Measurements from ENCODE around the gene MLST8. TPM values are rescaled to one million over a fixed set of nuclear protein-coding genes. Genes with fewer than 3 reads are reported as not detected.
A peak's percentile ranks its signal among the peaks of the same experiment; 100 is the strongest.

MLST8 gene
- total and polyA plus RNA-seq, 2 of the 8 experiments (the other 6 are each of a cell fraction or from before 2014, with no cell fraction given), result 67.6 to 321 TPM

DNA sequence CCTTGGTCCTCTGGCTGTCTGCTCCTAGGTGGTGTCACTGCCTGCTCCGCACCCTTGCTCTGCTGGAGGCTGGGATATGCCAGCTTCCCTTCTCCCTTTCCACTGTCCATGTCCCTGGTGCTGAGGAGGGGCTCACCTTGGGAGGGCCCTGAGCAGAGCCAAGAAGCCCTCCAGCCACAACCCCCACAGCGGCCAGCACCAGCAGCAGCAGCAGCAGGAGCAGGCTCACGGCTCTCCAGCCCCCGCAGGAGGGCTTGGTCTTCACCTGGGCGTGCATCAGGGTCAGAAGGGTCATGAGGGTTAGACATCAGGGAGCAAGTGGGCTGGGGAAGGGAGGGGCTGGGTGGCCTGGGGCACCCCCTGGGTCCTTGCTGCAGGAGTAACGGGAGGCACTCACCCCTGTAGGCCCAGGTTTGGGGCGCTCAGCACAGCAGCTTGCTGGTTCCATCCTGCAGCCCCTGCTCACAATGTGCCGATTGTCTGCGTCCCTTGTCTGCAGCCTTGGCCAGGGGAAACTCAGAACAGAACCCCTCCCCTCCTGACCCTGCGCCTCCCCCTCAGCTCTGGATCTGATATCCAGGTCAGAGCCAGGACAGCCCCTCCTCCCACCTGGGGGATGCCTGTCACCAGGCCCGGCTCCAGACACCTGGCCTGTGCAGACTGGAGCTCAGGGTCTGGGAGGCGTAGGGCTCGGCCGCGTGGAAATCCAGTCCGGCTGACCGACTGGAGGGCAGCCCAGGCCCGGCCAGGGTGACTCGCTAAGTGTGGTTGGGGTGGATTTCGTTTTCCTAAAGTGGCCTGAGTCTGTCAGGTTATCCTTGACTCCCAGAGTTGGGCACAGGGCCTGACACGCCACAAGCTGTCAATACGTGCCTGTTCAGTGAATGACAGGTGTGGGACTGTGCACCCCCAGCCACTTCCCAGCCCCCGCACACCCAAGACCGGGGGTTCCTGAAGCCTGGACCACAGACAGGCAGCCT is 5.4 kb downstream of the MLST8 start, which contains the start of gene BRICD5:
TSS of gene BRICD5 (minus strand) at position 478 of the 980 bp plus-strand sequence. CDS start at position 448, 30 bp downstream.
- no peak within 1 kb of the TSS for H3K4me3 ChIP-seq (ENCODE audit: extremely low read depth in 1 of 4, insufficient read depth in 2 of 4, low read depth in 3 of 4, low read length in 4 of 4)

More for the DNA sequence above, 5.4 kb downstream of the MLST8 start, which contains the start of gene BRICD5:
- H4K20me1 ChIP-seq (replicated peaks in 1 of 2; ENCODE audit: control insufficient read depth in 1 of 2, insufficient read depth in 2 of 2, low read length in 2 of 2), result peaks cover 8 to 42% of the 10 kb centered on the region in 2 experiments
- CTCF ChIA-PET (ENCODE audit: partially characterized antibody), result interaction anchor here (0.6 to 3.2 kb wide), 4 partner anchors 16 to 1872 kb away, joined by 3 to 20 read pairs (median 4); no protein-coding TSS in a partner anchor
- DNase-seq (ENCODE audit: low read depth in 1 of 2, low spot score in 2 of 2), result no peak
- no peaks in the 10 kb centered on the region for H3K9me3 ChIP-seq (ENCODE audit: insufficient read depth in 2 of 2, low read depth in 1 of 2, low read length in 1 of 2)
- no peak within 1 kb of the TSS for H3K27ac ChIP-seq (ENCODE audit: low read depth, low read length)
- POLR2A ChIA-PET (ENCODE audit: partially characterized antibody), result interaction anchor here (0.6 to 15.1 kb wide), 22 partner anchors 11 to 259 kb away, joined by 3 to 156 read pairs (median 4); partner anchors contain the start of genes CASKIN1, DNASE1L2, E4F1 and TRAF7
- no peak within 1 kb of the TSS for H2AFZ ChIP-seq (ENCODE audit: low read length)
- H3K79me2 ChIP-seq (ENCODE audit: control insufficient read depth in 1 of 2, insufficient read depth in 2 of 2, low read length in 2 of 2), result peaks cover 3 to 25% of the 10 kb centered on the region in 2 experiments; a peak in 3 of 4 replicates
- H3K9ac ChIP-seq (replicated peaks in 1 of 4; ENCODE audit: extremely low read depth in 1 of 4, low read depth in 3 of 4, low read length in 3 of 4), result peak within 1 kb of the TSS in 1 of 4 experiments; percentile 27; a peak in 1 of 7 replicates
- H3K79me1 ChIP-seq (ENCODE audit: low read depth, low read length), result peaks cover 10% of the 10 kb centered on the region
- no peak for FAIRE-seq
- no peak within 1 kb of the TSS for H4K5ac ChIP-seq (ENCODE audit: insufficient read length, low read depth, low read length)
- peak in 1 of 2 experiments; percentile 30; a peak in 1 of 3 replicates for TF ChIP-seq POLR2A (IDR thresholded peaks at IDR 0.05; ENCODE audit: control extremely low read depth in 1 of 2, low read depth in 2 of 2, low read length in 2 of 2)
- TF ChIP-seq EZH2 (IDR thresholded peaks at IDR 0.05; ENCODE audit: low read depth, low read length, severe bottlenecking), result no peak
- peak; percentile 21 for TF ChIP-seq POLR2AphosphoS5 (IDR thresholded peaks at IDR 0.05; ENCODE audit: low read depth, low read length)
- TF ChIP-seq EP300 (IDR thresholded peaks at IDR 0.05; ENCODE audit: borderline replicate concordance in 1 of 2, low read depth in 2 of 2, low read length in 2 of 2), result no peak
- TF ChIP-seq ATF2 (IDR thresholded peaks at IDR 0.05; ENCODE audit: low read length), result 0 out of 2 replicates have a peak, but pooled peaks have one; percentile 2
- no peak within 1 kb of the TSS for H2BK5ac ChIP-seq (ENCODE audit: low read depth, low read length)
- no peak within 1 kb of the TSS for H2AK5ac ChIP-seq (ENCODE audit: low read depth, low read length)
- no peak within 1 kb of the TSS for H4K91ac ChIP-seq (replicated peaks; ENCODE audit: insufficient read length, low read length)
- H3K4me2 ChIP-seq (ENCODE audit: insufficient read depth in 1 of 2, low read depth in 2 of 2, low read length in 2 of 2), result no peak within 1 kb of the TSS
- H2BK120ac ChIP-seq (replicated peaks; ENCODE audit: low read depth, low read length), result no peak within 1 kb of the TSS
- no peak within 1 kb of the TSS for H3K56ac ChIP-seq (replicated peaks; ENCODE audit: insufficient read length, low read depth, low read length)
- no peak within 1 kb of the TSS for H3K18ac ChIP-seq (ENCODE audit: extremely low read depth, low read length)
- 78% methylated on average over 23 of the region's 24 CpGs; no CpG with 5 or more reads in 1 of the 2 experiments for WGBS, 2 experiments (ENCODE audit: extremely low coverage in 1 of 2, insufficient coverage in 1 of 2, insufficient read length in 1 of 2, insufficient replicate concordance in 2 of 2, low coverage in 1 of 2, low lambda C conversion rate in 2 of 2, missing lambda C conversion rate in 1 of 2)
- H3K27me3 ChIP-seq (replicated peaks in 1 of 4; ENCODE audit: control insufficient read depth in 3 of 4, extremely low read depth in 1 of 4, insufficient read depth in 3 of 4, low read length in 3 of 4), result no peaks in the 10 kb centered on the region
- peak within 1 kb of the TSS; percentile 79 for H4K8ac ChIP-seq (ENCODE audit: extremely low read depth, insufficient read depth, low read length)
- H3K23me2 ChIP-seq (ENCODE audit: low read depth, low read length), result peaks cover 16% of the 10 kb centered on the region
- peaks cover 0 to 24% (median 9%) of the 10 kb centered on the region in 4 experiments; a peak in 6 of 7 replicates for H3K4me1 ChIP-seq (replicated peaks in 1 of 4; ENCODE audit: control insufficient read depth in 3 of 4, insufficient read depth in 4 of 4, low read length in 3 of 4)
- H3K14ac ChIP-seq (ENCODE audit: insufficient read length), result no peak within 1 kb of the TSS
- no peak within 1 kb of the TSS for H2BK20ac ChIP-seq (ENCODE audit: low read length)
- H3K36me3 ChIP-seq (ENCODE audit: control insufficient read depth in 2 of 4, insufficient read depth in 4 of 4, low read length in 3 of 4), result peaks cover 8 to 42% (median 19%) of the 10 kb centered on the region in 4 experiments; a peak in 6 of 8 replicates
- H2BK12ac ChIP-seq (ENCODE audit: low read depth, low read length), result no peak within 1 kb of the TSS
- no peak within 1 kb of the TSS for H2BK15ac ChIP-seq (ENCODE audit: low read length)
- H3K23ac ChIP-seq (ENCODE audit: insufficient read length), result no peak within 1 kb of the TSS
- H3K4ac ChIP-seq (replicated peaks; ENCODE audit: insufficient read length, low read depth, low read length), result no peak within 1 kb of the TSS

Measured in H1 (cell line).